ENCODE results near the gene MYH7. TPM values are rescaled to one million over a fixed set of nuclear protein-coding genes. Genes with fewer than 3 reads are reported as not detected.

The MYH7 gene
- total and polyA plus RNA-seq, 7 experiments from 2014 or later: not detected

Small RNA genes lying within 50 kb of the gene (microRNA-seq; reads per million reads assigned to microRNA genes)
- gene MIR208A (ENCODE audit: borderline microRNAs expressed) (not detected), gene MIR208B (ENCODE audit: borderline microRNAs expressed) (not detected)

Other genes starting within 250 kb of the MYH7 start
- gene RNF212B, start 197.7 kb downstream of the MYH7 start, total RNA-seq: not detected
- not detected for gene RNF212B, start 197.7 kb downstream of the MYH7 start, polyA plus RNA-seq
- gene HOMEZ, start 149.5 kb downstream of the MYH7 start, total RNA-seq: 10 to 100 TPM in 3 of 5 experiments, 1 to 10 TPM in 2; 5.2 to 20.4 (median 15.5) TPM
- gene HOMEZ, start 149.5 kb downstream of the MYH7 start, polyA plus RNA-seq: 1 to 10 TPM; 6.9 to 8.6 TPM
- gene PPP1R3E, start 132.8 kb downstream of the MYH7 start, total RNA-seq: 100 to 1,000 TPM in 2 of 5 experiments, 10 to 100 TPM in 3; 35.7 to 138 (median 67.0) TPM
- 1 to 10 TPM; 1.6 to 2.9 TPM for gene PPP1R3E, start 132.8 kb downstream of the MYH7 start, polyA plus RNA-seq
- 1 to 10 TPM; 2.8 to 8.0 (median 5.6) TPM for gene BCL2L2, start 128.8 kb downstream of the MYH7 start, total RNA-seq
- not detected for gene BCL2L2, start 128.8 kb downstream of the MYH7 start, polyA plus RNA-seq
- 100 to 1,000 TPM; 176 to 213 (median 196) TPM for gene PABPN1, start 114.2 kb downstream of the MYH7 start, total RNA-seq
- 10 to 100 TPM; 57.5 to 94.5 TPM for gene PABPN1, start 114.2 kb downstream of the MYH7 start, polyA plus RNA-seq
- 10 to 100 TPM in 3 of 5 experiments, 1 to 10 TPM in 2; 1.9 to 30.0 (median 22.6) TPM for gene SLC22A17, start 82.8 kb downstream of the MYH7 start, total RNA-seq
- 10 to 100 TPM in 1 of 2 donors, 1 to 10 TPM in 1; 9.7 to 10.8 TPM for gene SLC22A17, start 82.8 kb downstream of the MYH7 start, polyA plus RNA-seq
- gene EFS, start 70.5 kb downstream of the MYH7 start, total RNA-seq: not detected
- gene EFS, start 70.5 kb downstream of the MYH7 start, polyA plus RNA-seq: not detected
- gene IL25, start 62.9 kb downstream of the MYH7 start, total RNA-seq: not detected
- gene IL25, start 62.9 kb downstream of the MYH7 start, polyA plus RNA-seq: not detected
- gene CMTM5, start 58.6 kb downstream of the MYH7 start, total RNA-seq: not detected
- gene CMTM5, start 58.6 kb downstream of the MYH7 start, polyA plus RNA-seq: not detected
- gene MYH6, start 27.4 kb downstream of the MYH7 start, total RNA-seq: under 1 TPM in 1 of 5 experiments, not detected in 4; 0.27 TPM
- gene MYH6, start 27.4 kb downstream of the MYH7 start, polyA plus RNA-seq: not detected
- gene NGDN, start 34.0 kb upstream of the MYH7 start, total RNA-seq: 100 to 1,000 TPM in 1 of 5 experiments, 10 to 100 TPM in 4; 52.9 to 152 (median 74.0) TPM
- 100 to 1,000 TPM; 101 to 112 TPM for gene NGDN, start 34.0 kb upstream of the MYH7 start, polyA plus RNA-seq
- 1 to 10 TPM in 1 of 5 experiments, under 1 TPM in 4; 0.45 to 2.6 (median 0.49) TPM for gene ZFHX2, start 116.1 kb upstream of the MYH7 start, total RNA-seq
- gene ZFHX2, start 116.1 kb upstream of the MYH7 start, polyA plus RNA-seq: not detected
- gene THTPA, start 120.6 kb upstream of the MYH7 start, total RNA-seq: 10 to 100 TPM; 16.4 to 26.7 (median 19.2) TPM
- 10 to 100 TPM; 17.9 to 18.1 TPM for gene THTPA, start 120.6 kb upstream of the MYH7 start, polyA plus RNA-seq
- gene AP1G2, start 132.1 kb upstream of the MYH7 start, total RNA-seq: 100 to 1,000 TPM; 266 to 548 (median 293) TPM
- gene AP1G2, start 132.1 kb upstream of the MYH7 start, polyA plus RNA-seq: 100 to 1,000 TPM in 1 of 2 donors, 10 to 100 TPM in 1; 66.4 to 113 TPM
- gene JPH4, start 143.1 kb upstream of the MYH7 start, total RNA-seq: 1 to 10 TPM in 1 of 5 experiments, under 1 TPM in 1, not detected in 3; 0.16 to 1.2 TPM
- under 1 TPM in 1 of 2 donors, not detected in 1; 0.13 TPM for gene JPH4, start 143.1 kb upstream of the MYH7 start, polyA plus RNA-seq
- 1 to 10 TPM in 1 of 5 experiments, not detected in 4; 5.5 TPM for gene DHRS2, start 200.7 kb upstream of the MYH7 start, total RNA-seq
- under 1 TPM in 1 of 2 donors, not detected in 1; 0.63 TPM for gene DHRS2, start 200.7 kb upstream of the MYH7 start, polyA plus RNA-seq

Data from naive thymus-derived CD4-positive, alpha-beta T cell (primary cell).